Colonic mucosa (tissue), 4 donors: Measurements from ENCODE around the gene GCSH. TPM values are rescaled to one million over a fixed set of nuclear protein-coding genes. Genes with fewer than 3 reads are reported as not detected.

Experiments used
- DNase-seq: peaks from one replicate; pipeline ENCODE4 v3.0.0-alpha.2; 2020
- H3K27ac ChIP-seq: fragments of 200-600 bp; one replicate; pipeline ENCODE4 v1.8.0; 2021
- H3K27me3 ChIP-seq: fragments of 200-600 bp; one replicate; pipeline ENCODE4 v1.8.0; 2021
- H3K36me3 ChIP-seq: fragments of 200-600 bp; one replicate; pipeline ENCODE4 v1.8.0; 2021
- H3K4me1 ChIP-seq: fragments of 200-600 bp; one replicate; pipeline ENCODE4 v1.8.0; 2021; ENCODE audit warnings: mild to moderate bottlenecking
- H3K4me3 ChIP-seq: fragments of 200-600 bp; one replicate; pipeline ENCODE4 v1.8.0; 2021
- H3K9ac ChIP-seq, 2 donors: one replicate each; pipeline ENCODE4 v1.7.0; 2013; ENCODE audit warnings: control low read depth in 2 of 2, low read depth in 2 of 2, low read length in 2 of 2
- H3K9me3 ChIP-seq: fragments of 200-600 bp; one replicate; pipeline ENCODE4 v1.8.0; 2021
- CTCF ChIP-seq: fragments of 200-600 bp; IDR thresholded peaks from one replicate; pipeline ENCODE4 v1.8.0; 2022; ENCODE audit warnings: antibody characterized with exemption, mild to moderate bottlenecking
- intact Hi-C: fragments of 100-400 bp; cut with DNase I; formaldehyde crosslinking; loops from one replicate; pipeline ENCODE4 v1.14.1; 2022
- total RNA-seq, 2 donors: library from RNA; stranded (reverse); fragmentation: NEBNext Ultra II Directional in 1 of 2; extraction: Animal tissue kit (Norgen Biotek cat#: 25700) in 1 of 2; gene quantifications; one replicate each; pipeline ENCODE4 v1.2.1, GENCODE V29; 2021
- donor health status: healthy.
- donor health status: DM: no; HTN: no; CAD: no.
- donor health status: DM: no; HTN: no; CAD: no.

GCSH gene
- total RNA-seq, 2 donors from 2014 or later, result 9.4 to 24.7 TPM

- Histone ChIP-seq H3K4me3 (no peak overlapping the region), H3K9me3 (no peaks in the 10 kb centered on the region), H3K36me3 (no peaks in the 10 kb centered on the region), H3K4me1 (no peaks in the 10 kb centered on the region), H3K27me3 (no peaks in the 10 kb centered on the region), H3K9ac (no peak overlapping the region), H3K27ac (no peak overlapping the region)
- DNase-seq, result no peak
- intact Hi-C loops, result no loop called here
- TF ChIP-seq CTCF, result no peak
These were observed 11.3 kb upstream of the GCSH start for GRCh38 chr16:81107511-81107910.

- no peaks in the 10 kb centered on the region for H3K9me3 ChIP-seq
- no peaks in the 10 kb centered on the region for H3K36me3 ChIP-seq
- intact Hi-C loops, result no loop called here
- no peak for DNase-seq
- no peak overlapping the region for H3K27ac ChIP-seq
- no peaks in the 10 kb centered on the region for H3K27me3 ChIP-seq
- no peak overlapping the region for H3K9ac ChIP-seq
- H3K4me1 ChIP-seq, result no peaks in the 10 kb centered on the region
- H3K4me3 ChIP-seq, result no peak overlapping the region
- TF ChIP-seq CTCF, result no peak
These were observed 10.8 kb upstream of the GCSH start for GRCh38 chr16:81106826-81107503.

GRCh38 chr16:81105946-81106345 lies 9.8 kb upstream of the GCSH start:
- no peaks in the 10 kb centered on the region for H3K27me3 ChIP-seq
- no peaks in the 10 kb centered on the region for H3K36me3 ChIP-seq
- no peaks in the 10 kb centered on the region for H3K9me3 ChIP-seq
- no peak for TF ChIP-seq CTCF
- no peaks in the 10 kb centered on the region for H3K4me1 ChIP-seq
- intact Hi-C loops, result no loop called here
- H3K4me3 ChIP-seq, result no peak overlapping the region
- DNase-seq, result no peak
- H3K9ac ChIP-seq, result no peak overlapping the region
- H3K27ac ChIP-seq, result no peak overlapping the region

- Histone ChIP-seq H3K36me3 (no peaks in the 10 kb centered on the region), H3K4me1 (no peaks in the 10 kb centered on the region), H3K27ac (no peak overlapping the region), H3K9ac (no peak overlapping the region), H3K9me3 (no peaks in the 10 kb centered on the region), H3K4me3 (no peak overlapping the region), H3K27me3 (no peaks in the 10 kb centered on the region)
- intact Hi-C loops, result no loop called here
- DNase-seq, result no peak
- TF ChIP-seq CTCF, result no peak
These were observed 5.5 kb upstream of the GCSH start for GRCh38 chr16:81101702-81102101.

GRCh38 chr16:81099958-81100357 lies 3.8 kb upstream of the GCSH start:
- no peak for TF ChIP-seq CTCF
- H3K36me3 ChIP-seq, result no peaks in the 10 kb centered on the region
- no peak overlapping the region for H3K4me3 ChIP-seq
- no peak overlapping the region for H3K9ac ChIP-seq
- no peaks in the 10 kb centered on the region for H3K4me1 ChIP-seq
- H3K9me3 ChIP-seq, result no peaks in the 10 kb centered on the region
- no peak for DNase-seq
- H3K27me3 ChIP-seq, result no peaks in the 10 kb centered on the region
- intact Hi-C loops, result loop anchor here (5.0 kb wide), 1 partner anchor 217 kb away; no protein-coding TSS in a partner anchor
- H3K27ac ChIP-seq, result no peak overlapping the region
